ENCODE measurements around the gene DUOXA2. TPM values are rescaled to one million over a fixed set of nuclear protein-coding genes. Genes with fewer than 3 reads are reported as not detected.
"Not testable (repeated sequence)": the region's sequence is repeated elsewhere in the genome, so short reads cannot be mapped to it uniquely, and the experiment has no call there.

DUOXA2 gene
- total RNA-seq, 1 donor from 2014 or later, result not detected

DNA sequence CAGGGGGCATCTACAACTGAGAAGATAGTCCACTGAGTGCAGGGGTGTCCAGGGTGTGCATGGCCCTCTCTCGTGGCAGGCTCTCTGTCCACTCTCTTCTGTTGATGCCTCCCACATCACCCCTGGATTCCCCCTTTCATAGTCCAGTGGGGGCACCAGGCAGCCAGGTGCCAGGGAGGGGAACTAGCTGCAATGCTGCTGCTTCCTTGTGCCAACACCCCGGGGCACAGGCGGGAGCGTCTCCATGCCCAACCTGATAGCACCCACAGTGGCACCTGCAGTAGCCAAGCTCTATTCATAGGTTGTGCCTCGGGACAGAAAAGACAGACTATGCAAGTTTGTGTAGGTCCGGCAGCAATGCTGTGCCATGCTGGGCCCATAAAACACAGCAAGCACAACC is 11.9 kb upstream of the DUOXA2 start:
- Mint-ChIP-seq H3K27me3 (ENCODE audit: insufficient read depth) (peaks cover 6% of the 10 kb centered on the region), H3K9me3 (no peaks in the 10 kb centered on the region), H3K36me3 (ENCODE audit: low read depth) (no peaks in the 10 kb centered on the region), H3K4me1 (ENCODE audit: low read depth) (no peaks in the 10 kb centered on the region), H3K4me3 (no peak overlapping the region), H3K27ac (no peak overlapping the region)
- intact Hi-C loops (cut with micrococcal nuclease), result no loop called here
- no peak for DNase-seq (ENCODE audit: low spot score)

GRCh38 chr15:45104170-45104569 is 10.0 kb upstream of the DUOXA2 start:
- H3K4me3 Mint-ChIP-seq; DNase-seq (ENCODE audit: low spot score); H3K4me1 Mint-ChIP-seq (ENCODE audit: low read depth); intact Hi-C loops (cut with micrococcal nuclease); H3K36me3 Mint-ChIP-seq (ENCODE audit: low read depth); H3K27me3 Mint-ChIP-seq (ENCODE audit: insufficient read depth); H3K9me3 Mint-ChIP-seq; H3K27ac Mint-ChIP-seq: not testable (repeated sequence)

DNA sequence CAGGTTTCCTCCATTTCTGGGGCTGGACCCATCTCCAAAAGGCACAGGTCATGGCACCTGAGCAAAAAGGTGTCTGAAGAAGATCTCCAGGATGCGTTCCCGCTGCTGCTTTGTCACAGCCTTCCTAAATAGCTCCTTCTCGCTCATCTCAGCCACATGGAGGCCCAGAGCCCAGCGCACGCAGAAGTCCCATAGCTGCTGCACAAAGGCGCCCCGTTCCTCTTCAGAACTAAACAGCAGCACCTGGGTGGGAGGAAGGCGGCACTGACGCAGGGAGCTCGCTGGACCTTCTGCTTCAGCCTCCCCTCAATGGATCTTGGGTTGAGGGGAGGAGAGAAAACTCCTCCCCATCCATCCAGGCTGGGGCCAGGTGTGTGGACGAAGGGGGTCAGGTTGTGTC is 8.5 kb upstream of the DUOXA2 start:
- intact Hi-C loops (cut with micrococcal nuclease), result no loop called here
- H3K4me1 Mint-ChIP-seq (ENCODE audit: low read depth), result no peaks in the 10 kb centered on the region
- H3K27me3 Mint-ChIP-seq (ENCODE audit: insufficient read depth), result peaks cover 24% of the 10 kb centered on the region
- H3K36me3 Mint-ChIP-seq (ENCODE audit: low read depth), result no peaks in the 10 kb centered on the region
- no peaks in the 10 kb centered on the region for H3K9me3 Mint-ChIP-seq
- no peak for DNase-seq (ENCODE audit: low spot score)
- no peak overlapping the region for H3K4me3 Mint-ChIP-seq
- H3K27ac Mint-ChIP-seq, result no peak overlapping the region

- Mint-ChIP-seq H3K27ac (no peak overlapping the region), H3K4me3 (no peak overlapping the region), H3K9me3 (no peaks in the 10 kb centered on the region), H3K4me1 (ENCODE audit: low read depth) (no peaks in the 10 kb centered on the region), H3K36me3 (ENCODE audit: low read depth) (no peaks in the 10 kb centered on the region), H3K27me3 (ENCODE audit: insufficient read depth) (peaks cover 24% of the 10 kb centered on the region)
- no peak for DNase-seq (ENCODE audit: low spot score)
- intact Hi-C loops (cut with micrococcal nuclease), result no loop called here
Observed at GRCh38 chr15:45106002-45106790, 7.9 kb upstream of the DUOXA2 start.

GRCh38 chr15:45107941-45108630 is 6.0 kb upstream of the DUOXA2 start:
- intact Hi-C loops (cut with micrococcal nuclease), result no loop called here
- Mint-ChIP-seq H3K27ac (no peak overlapping the region), H3K9me3 (no peaks in the 10 kb centered on the region), H3K36me3 (ENCODE audit: low read depth) (no peaks in the 10 kb centered on the region), H3K4me3 (no peak overlapping the region), H3K27me3 (ENCODE audit: insufficient read depth) (peaks cover 34% of the 10 kb centered on the region), H3K4me1 (ENCODE audit: low read depth) (peaks cover 7% of the 10 kb centered on the region)
- DNase-seq (ENCODE audit: low spot score), result no peak

DNA sequence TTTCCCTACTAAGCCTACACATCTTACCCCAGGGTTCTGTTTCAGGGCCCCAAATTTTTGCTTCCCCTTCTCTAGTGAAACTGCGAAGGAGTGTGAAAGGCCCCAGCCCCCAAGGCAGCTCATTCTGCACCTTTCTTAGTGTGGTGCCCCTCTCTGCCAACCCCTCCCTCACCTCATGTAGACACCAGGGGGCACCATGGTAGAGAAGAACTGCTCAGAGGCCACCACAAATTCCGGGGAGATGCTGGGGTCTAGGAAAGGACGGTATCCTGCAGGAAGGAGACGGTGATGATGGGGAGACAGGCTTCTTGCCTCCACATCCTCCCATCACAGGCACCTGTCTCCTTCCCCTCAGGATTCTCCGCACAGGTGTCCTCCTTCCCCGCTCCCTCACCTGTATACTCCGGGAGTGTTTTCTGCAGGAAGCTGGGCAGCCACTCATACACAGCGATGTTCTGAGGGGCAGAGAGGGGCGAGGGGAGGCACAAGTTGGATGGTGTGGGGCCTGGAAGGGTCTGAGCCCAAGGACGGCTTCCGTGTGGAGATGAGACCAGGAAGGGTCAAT is 3.8 kb upstream of the DUOXA2 start:
- Mint-ChIP-seq H3K4me3 (no peak overlapping the region), H3K4me1 (ENCODE audit: low read depth) (peaks cover 13% of the 10 kb centered on the region), H3K27me3 (ENCODE audit: insufficient read depth) (peaks cover 57% of the 10 kb centered on the region), H3K27ac (no peak overlapping the region), H3K36me3 (ENCODE audit: low read depth) (peaks cover 3% of the 10 kb centered on the region), H3K9me3 (no peaks in the 10 kb centered on the region)
- no peak for DNase-seq (ENCODE audit: low spot score)
- intact Hi-C loops (cut with micrococcal nuclease), result no loop called here

GRCh38 chr15:45111390-45112142 is 2.6 kb upstream of the DUOXA2 start:
- Mint-ChIP-seq H3K36me3 (ENCODE audit: low read depth) (peaks cover 3% of the 10 kb centered on the region), H3K9me3 (no peaks in the 10 kb centered on the region), H3K27ac (no peak overlapping the region), H3K4me3 (no peak overlapping the region), H3K27me3 (ENCODE audit: insufficient read depth) (peaks cover 69% of the 10 kb centered on the region), H3K4me1 (ENCODE audit: low read depth) (peaks cover 19% of the 10 kb centered on the region)
- intact Hi-C loops (cut with micrococcal nuclease), result no loop called here
- no peak for DNase-seq (ENCODE audit: low spot score)

DNA sequence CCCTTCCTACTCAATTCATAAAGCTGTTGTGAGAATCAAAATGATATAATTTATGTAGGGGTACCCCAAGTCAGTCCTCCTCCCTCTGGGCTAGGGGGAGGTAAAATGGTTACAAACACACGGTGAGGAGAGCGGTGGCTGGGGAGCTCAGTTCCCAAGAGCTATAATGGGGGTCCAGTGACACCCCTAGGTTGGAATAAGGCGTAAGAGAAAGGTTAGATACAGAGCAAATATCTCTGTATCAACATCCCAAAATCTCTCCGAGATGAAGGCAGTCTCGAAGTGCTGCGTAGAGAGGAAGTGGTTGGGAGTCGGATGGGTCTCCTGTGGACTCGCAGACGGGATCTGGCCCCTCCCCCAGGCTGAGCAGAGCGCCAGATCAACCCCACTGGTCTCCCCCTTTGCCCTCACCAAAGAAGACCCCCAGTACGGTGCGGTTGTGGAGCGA is 2.0 kb upstream of the DUOXA2 start:
- Mint-ChIP-seq H3K9me3 (no peaks in the 10 kb centered on the region), H3K4me1 (ENCODE audit: low read depth) (peaks cover 19% of the 10 kb centered on the region), H3K36me3 (ENCODE audit: low read depth) (peaks cover 3% of the 10 kb centered on the region), H3K4me3 (no peak overlapping the region), H3K27ac (no peak overlapping the region), H3K27me3 (ENCODE audit: insufficient read depth) (peaks cover 72% of the 10 kb centered on the region)
- intact Hi-C loops (cut with micrococcal nuclease), result no loop called here
- DNase-seq (ENCODE audit: low spot score), result no peak

- no peak overlapping the region for H3K27ac Mint-ChIP-seq
- no peak overlapping the region for H3K4me3 Mint-ChIP-seq
- H3K27me3 Mint-ChIP-seq (ENCODE audit: insufficient read depth), result peaks cover 78% of the 10 kb centered on the region
- H3K9me3 Mint-ChIP-seq, result no peaks in the 10 kb centered on the region
- DNase-seq (ENCODE audit: low spot score), result no peak
- peaks cover 3% of the 10 kb centered on the region for H3K36me3 Mint-ChIP-seq (ENCODE audit: low read depth)
- intact Hi-C loops (cut with micrococcal nuclease), result no loop called here
- H3K4me1 Mint-ChIP-seq (ENCODE audit: low read depth), result peaks cover 25% of the 10 kb centered on the region
Observed at GRCh38 chr15:45112591-45113379, 1.3 kb upstream of the DUOXA2 start.

DNA sequence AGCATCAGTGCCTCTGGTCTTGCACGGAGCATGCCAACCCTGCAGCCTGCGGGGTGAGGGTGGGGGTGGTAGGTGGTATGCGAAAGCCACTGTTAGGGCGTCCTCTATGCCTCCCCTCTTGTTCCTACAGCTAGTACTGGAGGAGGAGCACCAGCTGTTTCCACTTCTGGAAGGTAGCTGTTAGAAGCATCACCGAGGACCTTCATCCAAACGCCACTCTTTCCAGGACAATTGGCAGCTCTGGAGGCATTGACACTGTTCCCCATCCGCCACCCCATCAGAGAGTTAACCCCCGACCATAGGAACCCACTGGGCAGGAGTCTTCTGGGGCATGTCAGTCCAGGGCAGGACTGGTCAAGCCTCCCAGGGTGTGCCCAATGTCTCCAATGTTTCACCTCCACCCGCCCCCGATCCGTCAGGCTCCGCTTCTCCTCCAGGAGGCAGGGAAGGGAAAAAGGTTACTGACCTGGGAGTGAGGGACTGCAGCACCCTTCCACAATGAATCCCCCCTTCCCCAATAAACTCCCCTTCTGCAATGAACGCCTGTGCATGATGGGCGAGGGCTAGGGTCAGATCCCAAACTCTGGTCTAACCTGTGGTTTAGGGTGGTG is 641 bp upstream of the DUOXA2 start:
- Mint-ChIP-seq H3K27me3 (ENCODE audit: insufficient read depth) (peaks cover 85% of the 10 kb centered on the region), H3K4me1 (ENCODE audit: low read depth) (peaks cover 32% of the 10 kb centered on the region), H3K36me3 (ENCODE audit: low read depth) (peaks cover 3% of the 10 kb centered on the region), H3K4me3 (no peak overlapping the region), H3K27ac (no peak overlapping the region), H3K9me3 (no peaks in the 10 kb centered on the region)
- intact Hi-C loops (cut with micrococcal nuclease), result no loop called here
- no peak for DNase-seq (ENCODE audit: low spot score)

DNA sequence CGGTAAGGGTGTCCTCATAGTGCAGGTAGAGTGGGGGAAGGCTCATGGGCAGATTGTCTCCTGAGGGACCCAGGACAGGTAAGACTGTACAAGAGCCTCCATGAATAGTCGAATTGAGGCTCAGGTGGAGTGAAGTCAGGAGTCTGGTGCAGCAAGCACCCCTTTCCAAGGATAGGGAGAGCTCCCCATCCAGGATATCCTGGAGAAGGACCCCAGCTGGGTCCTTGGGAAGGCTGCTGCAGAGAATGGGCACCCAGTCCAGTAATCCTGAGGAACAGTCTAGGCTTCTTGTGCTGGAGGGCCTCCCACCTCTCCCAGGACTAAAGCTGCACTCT is 592 bp downstream of the DUOXA2 start:
- Mint-ChIP-seq H3K27me3 (ENCODE audit: insufficient read depth) (peaks cover 80% of the 10 kb centered on the region), H3K36me3 (ENCODE audit: low read depth) (peaks cover 3% of the 10 kb centered on the region), H3K4me1 (ENCODE audit: low read depth) (peaks cover 32% of the 10 kb centered on the region), H3K9me3 (no peaks in the 10 kb centered on the region), H3K4me3 (no peak overlapping the region), H3K27ac (no peak overlapping the region)
- intact Hi-C loops (cut with micrococcal nuclease), result loop anchor here (5.0 kb wide), 1 partner anchor 263 kb away; the partner anchor contains the start of gene GATM
- no peak for DNase-seq (ENCODE audit: low spot score)

GRCh38 chr15:45115312-45115820 is 1.2 kb downstream of the DUOXA2 start:
- intact Hi-C loops (cut with micrococcal nuclease), result loop anchor here (5.0 kb wide), 1 partner anchor 262 kb away; the partner anchor contains the start of gene GATM
- H3K4me3 Mint-ChIP-seq, result no peak overlapping the region
- DNase-seq (ENCODE audit: low spot score), result no peak
- H3K27ac Mint-ChIP-seq, result no peak overlapping the region
- peaks cover 32% of the 10 kb centered on the region for H3K4me1 Mint-ChIP-seq (ENCODE audit: low read depth)
- H3K27me3 Mint-ChIP-seq (ENCODE audit: insufficient read depth), result peaks cover 77% of the 10 kb centered on the region
- peaks cover 3% of the 10 kb centered on the region for H3K36me3 Mint-ChIP-seq (ENCODE audit: low read depth)
- no peaks in the 10 kb centered on the region for H3K9me3 Mint-ChIP-seq

Measured in activated T-helper 1 cell treated with anti-CD3 and anti-CD28 coated beads, Interleukin-12 subunit alpha, Interleukin-12 subunit beta, Interleukin-2, Interleukin-4 antibody, amounts not matched to agents 30 ng/mL and 10 ng/mL and 1 ng/mL, durations not matched to agents 14 hours and 24 hours and 36 hours (primary cell).